Neutrophil (primary cell): ENCODE data around the gene STRIP1.

ENCODE experiments used
- H3K27ac ChIP-seq: fragments of 200-600 bp; sonication (generic); 2 replicates; pipeline ENCODE4 v1.5.1; 2016; ENCODE audit warnings: mild to moderate bottlenecking, moderate library complexity
- H3K27me3 ChIP-seq: fragments of 200-600 bp; sonication (generic); 2 replicates; pipeline ENCODE4 v1.6.0; 2016; ENCODE audit warnings: mild to moderate bottlenecking
- H3K36me3 ChIP-seq: fragments of 200-600 bp; sonication (generic); 2 replicates; pipeline ENCODE4 v1.5.1; 2017
- H3K4me1 ChIP-seq, 2 experiments: fragments of 200-600 bp in 1 of 2; sonication (generic) in 1 of 2; 1 replicate in 1 of 2; 2 replicates in 1 of 2; pipeline versions ENCODE4 v1.5.1 to v1.6.1; 2013 to 2016; ENCODE audit warnings: low read depth in 1 of 2, low read length in 1 of 2, mild to moderate bottlenecking in 1 of 2, moderate library complexity in 1 of 2; ENCODE audit not compliant: control insufficient read depth in 1 of 2, insufficient read depth in 1 of 2
- H3K4me3 ChIP-seq, 2 experiments: fragments of 200-600 bp in 1 of 2; sonication (generic) in 1 of 2; 1 replicate in 1 of 2; 2 replicates in 1 of 2; pipeline ENCODE4 v1.5.1; 2013 to 2016; ENCODE audit warnings: low read depth in 1 of 2, low read length in 1 of 2, mild to moderate bottlenecking in 1 of 2, moderate library complexity in 1 of 2
- H3K9me3 ChIP-seq: fragments of 200-600 bp; sonication (generic); 2 replicates; pipeline ENCODE4 v1.5.1; 2016
- TF ChIP-seq, protein P1 (sequence below): fragments of 200-600 bp; sonication (generic); IDR thresholded peaks from 2 replicates; pipeline ENCODE4 v1.5.1; 2016; ENCODE audit warnings: antibody characterized with exemption

Gene STRIP1

DNA sequence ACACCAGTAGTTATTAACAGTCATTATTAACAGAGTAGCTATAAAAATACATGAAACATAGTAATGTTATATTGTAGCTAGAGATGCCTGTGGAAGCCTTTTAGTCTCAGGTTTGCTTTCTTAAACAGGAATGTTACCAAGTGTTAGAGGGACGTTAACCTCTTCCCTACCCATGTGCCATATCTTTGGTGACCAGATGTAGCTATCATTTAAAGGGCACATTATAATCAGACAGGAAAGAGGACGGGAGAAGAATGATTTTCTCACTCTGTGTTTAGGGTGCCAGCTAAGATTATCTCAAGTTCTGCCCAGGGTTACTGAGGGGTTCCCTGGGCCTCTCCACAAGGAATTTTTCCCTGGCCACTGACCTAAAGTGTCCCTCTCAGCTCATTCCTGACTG lies 57.0 kb downstream of the STRIP1 start:
- no peak overlapping the region for H3K4me3 ChIP-seq

DNA sequence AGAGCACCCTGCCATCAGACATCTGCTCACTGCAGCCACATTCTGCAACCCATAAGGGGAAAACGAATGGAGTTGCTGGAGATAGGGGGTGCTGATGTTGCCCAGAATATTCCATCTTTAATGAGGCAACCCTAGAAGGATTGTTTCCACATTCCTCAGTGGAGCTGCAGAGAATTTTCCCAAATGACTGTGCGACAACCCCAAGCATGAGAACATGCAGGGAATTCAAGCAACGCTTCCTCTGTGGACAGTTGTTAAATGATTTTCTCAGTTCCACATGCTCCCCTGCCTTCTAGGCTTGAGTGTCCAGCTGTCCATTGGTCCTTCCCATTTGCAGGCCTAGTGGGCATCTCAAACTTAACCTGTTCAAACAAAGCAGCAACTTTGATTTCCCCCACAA lies 57.4 kb downstream of the STRIP1 start:
- H3K4me1 ChIP-seq: no peaks in the 10 kb centered on the region
- no peaks in the 10 kb centered on the region for H3K9me3 ChIP-seq
- no peak overlapping the region for H3K4me3 ChIP-seq
- H3K27me3 ChIP-seq: peaks cover 66% of the 10 kb centered on the region
- no peak overlapping the region for H3K27ac ChIP-seq
- no peaks in the 10 kb centered on the region for H3K36me3 ChIP-seq
- TF ChIP-seq, protein P1, sequence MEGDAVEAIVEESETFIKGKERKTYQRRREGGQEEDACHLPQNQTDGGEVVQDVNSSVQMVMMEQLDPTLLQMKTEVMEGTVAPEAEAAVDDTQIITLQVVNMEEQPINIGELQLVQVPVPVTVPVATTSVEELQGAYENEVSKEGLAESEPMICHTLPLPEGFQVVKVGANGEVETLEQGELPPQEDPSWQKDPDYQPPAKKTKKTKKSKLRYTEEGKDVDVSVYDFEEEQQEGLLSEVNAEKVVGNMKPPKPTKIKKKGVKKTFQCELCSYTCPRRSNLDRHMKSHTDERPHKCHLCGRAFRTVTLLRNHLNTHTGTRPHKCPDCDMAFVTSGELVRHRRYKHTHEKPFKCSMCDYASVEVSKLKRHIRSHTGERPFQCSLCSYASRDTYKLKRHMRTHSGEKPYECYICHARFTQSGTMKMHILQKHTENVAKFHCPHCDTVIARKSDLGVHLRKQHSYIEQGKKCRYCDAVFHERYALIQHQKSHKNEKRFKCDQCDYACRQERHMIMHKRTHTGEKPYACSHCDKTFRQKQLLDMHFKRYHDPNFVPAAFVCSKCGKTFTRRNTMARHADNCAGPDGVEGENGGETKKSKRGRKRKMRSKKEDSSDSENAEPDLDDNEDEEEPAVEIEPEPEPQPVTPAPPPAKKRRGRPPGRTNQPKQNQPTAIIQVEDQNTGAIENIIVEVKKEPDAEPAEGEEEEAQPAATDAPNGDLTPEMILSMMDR: no peak

More for the DNA sequence above, 57.0 kb downstream of the STRIP1 start:
- H3K4me1 ChIP-seq: no peaks in the 10 kb centered on the region
- H3K9me3 ChIP-seq: no peaks in the 10 kb centered on the region
- no peaks in the 10 kb centered on the region for H3K36me3 ChIP-seq
- no peak overlapping the region for H3K27ac ChIP-seq
- TF ChIP-seq, protein P1: no peak
- H3K27me3 ChIP-seq: peaks cover 70% of the 10 kb centered on the region

DNA sequence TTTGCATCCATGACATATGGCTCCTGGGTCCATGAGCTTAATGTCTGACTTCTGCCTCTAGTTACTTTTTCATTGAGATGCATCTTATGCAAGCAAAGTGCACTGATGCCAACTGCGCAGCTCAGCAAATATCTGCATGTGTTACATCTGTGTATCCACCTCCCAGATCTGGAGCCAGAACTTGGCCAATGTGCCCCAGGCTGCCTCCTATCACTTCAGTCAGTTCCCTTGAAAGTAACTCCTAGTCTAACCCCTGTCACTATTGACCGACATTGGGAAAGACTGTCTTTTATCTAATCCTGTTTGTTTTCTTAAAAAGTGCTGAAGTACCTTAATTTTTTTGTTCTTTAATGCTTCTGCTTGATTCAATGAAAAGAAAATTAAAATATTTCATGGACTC lies 58.6 kb downstream of the STRIP1 start:
- no peaks in the 10 kb centered on the region for H3K9me3 ChIP-seq
- no peak overlapping the region for H3K27ac ChIP-seq
- no peaks in the 10 kb centered on the region for H3K4me1 ChIP-seq
- TF ChIP-seq, protein P1: no peak
- no peak overlapping the region for H3K4me3 ChIP-seq
- H3K27me3 ChIP-seq: peaks cover 54% of the 10 kb centered on the region
- H3K36me3 ChIP-seq: no peaks in the 10 kb centered on the region

DNA sequence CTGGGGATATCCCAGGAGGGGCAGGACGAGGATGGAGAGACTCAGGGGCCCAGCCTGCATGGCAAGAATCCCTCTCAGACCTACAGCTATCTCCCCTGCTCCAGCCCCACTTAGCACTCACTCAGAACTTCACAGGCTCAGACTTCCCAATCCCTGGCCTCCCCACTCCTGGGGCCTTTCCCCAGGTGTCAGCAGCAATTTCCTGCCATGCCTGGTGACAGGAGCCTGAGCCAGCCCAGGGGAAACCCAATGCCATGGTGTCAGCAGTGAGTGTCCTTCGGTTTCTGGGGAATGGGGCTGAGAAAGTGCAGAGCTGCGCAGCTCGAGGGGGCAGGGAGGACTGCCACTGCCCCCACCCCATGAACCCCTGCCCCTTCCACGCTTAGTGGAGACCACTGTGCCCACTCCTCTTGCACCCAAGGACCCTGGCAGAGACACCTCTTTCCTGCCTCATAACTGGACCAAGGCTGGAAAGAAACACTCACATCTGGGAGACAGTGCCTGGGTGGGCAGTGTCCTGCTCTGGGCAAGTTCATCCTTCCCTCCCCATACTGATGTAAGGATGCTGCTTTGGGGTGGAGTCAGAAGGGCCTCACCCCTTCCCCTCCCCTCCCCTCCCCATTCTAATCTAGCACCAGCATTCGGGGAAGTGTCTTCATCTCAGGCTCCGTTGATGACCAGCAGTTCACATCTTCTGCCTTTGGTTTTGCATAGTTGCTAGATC lies 60.7 kb downstream of the STRIP1 start:
- TF ChIP-seq, protein P1: no peak
- Histone ChIP-seq H3K27me3 (peaks cover 51% of the 10 kb centered on the region), H3K27ac (no peak overlapping the region), H3K4me3 (no peak overlapping the region), H3K4me1 (no peaks in the 10 kb centered on the region), H3K9me3 (no peaks in the 10 kb centered on the region), H3K36me3 (no peaks in the 10 kb centered on the region)

DNA sequence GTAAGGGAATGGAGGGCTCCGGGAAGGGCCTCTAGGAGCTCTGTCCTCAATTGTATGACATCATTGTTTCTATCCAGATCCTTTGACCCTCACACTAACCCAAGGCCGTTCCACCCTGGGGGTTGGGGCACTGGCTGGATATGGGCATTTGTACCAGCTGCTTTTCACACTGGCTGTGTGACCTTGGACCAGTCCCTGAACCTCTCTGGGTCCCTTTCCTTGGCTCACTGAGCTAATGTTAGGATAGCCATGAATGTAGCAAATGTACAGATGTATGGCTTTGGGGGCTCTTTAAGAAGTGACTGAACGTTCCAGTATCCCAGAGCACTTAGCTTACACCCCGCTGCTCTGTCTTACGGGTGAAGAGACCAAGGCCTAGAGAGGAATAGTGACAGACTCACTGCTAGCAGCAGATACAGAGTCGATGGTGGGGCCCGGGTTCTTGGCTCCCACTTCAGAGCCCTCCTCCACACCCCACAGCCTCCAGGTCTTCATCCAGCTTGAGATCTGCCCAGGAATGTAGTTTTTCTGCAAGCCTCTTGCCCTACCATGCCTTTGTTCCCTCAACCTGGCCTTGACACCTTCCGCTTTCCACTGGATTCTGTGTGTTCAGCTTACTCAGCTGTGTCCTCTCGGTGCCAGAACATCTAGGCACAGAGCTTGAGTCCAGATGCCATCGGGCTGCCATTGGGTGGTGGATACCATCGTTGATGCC lies 63.2 kb downstream of the STRIP1 start:
- TF ChIP-seq, protein P1: no peak
- Histone ChIP-seq H3K27ac (no peak overlapping the region), H3K4me3 (no peak overlapping the region), H3K4me1 (peaks cover 12 to 15% of the 10 kb centered on the region in 2 experiments), H3K27me3 (peaks cover 28% of the 10 kb centered on the region), H3K36me3 (no peaks in the 10 kb centered on the region), H3K9me3 (no peaks in the 10 kb centered on the region)
